Measurements from ENCODE around the gene ITGB5. TPM values are rescaled to one million over a fixed set of nuclear protein-coding genes. Genes with fewer than 3 reads are reported as not detected.

Gene ITGB5
- total RNA-seq, 1 donor from 2014 or later = 139 TPM

- Mint-ChIP-seq H3K27ac (ENCODE audit: unreplicated experiment) (no peak overlapping the region), H3K27me3 (ENCODE audit: low read depth, unreplicated experiment) (peaks cover 12% of the 10 kb centered on the region), H3K36me3 (ENCODE audit: low read depth, unreplicated experiment) (peaks cover 1% of the 10 kb centered on the region), H3K4me1 (ENCODE audit: low read depth, unreplicated experiment) (peaks cover 7% of the 10 kb centered on the region), H3K4me3 (ENCODE audit: unreplicated experiment) (no peak overlapping the region), H3K9me3 (ENCODE audit: unreplicated experiment) (no peaks in the 10 kb centered on the region)
- Histone ChIP-seq H2AFZ (ENCODE audit: low read depth, low read length) (no peak overlapping the region), H3K27me3 (ENCODE audit: insufficient read depth, low read length) (no peaks in the 10 kb centered on the region), H3K79me2 (ENCODE audit: insufficient read depth, low read length) (no peaks in the 10 kb centered on the region), H3K4me3 (ENCODE audit: insufficient read depth, low read depth, low read length) (no peak overlapping the region), H3K9ac (ENCODE audit: low read length) (no peak overlapping the region), H3K27ac (ENCODE audit: low read depth, low read length) (no peak overlapping the region), H3K4me2 (ENCODE audit: low read length) (no peak overlapping the region), H3K4me1 (ENCODE audit: insufficient read depth, low read length) (no peaks in the 10 kb centered on the region), H3K9me3 (ENCODE audit: insufficient read depth, low read depth, low read length) (no peaks in the 10 kb centered on the region), H4K20me1 (ENCODE audit: insufficient read depth, low read length) (no peaks in the 10 kb centered on the region), H3K36me3 (ENCODE audit: insufficient read depth, low read length) (no peaks in the 10 kb centered on the region)
- DNase-seq (ENCODE audit: low read depth) (no peak), FAIRE-seq (no peak)
- TF ChIP-seq CTCF (IDR thresholded peaks at IDR 0.05; ENCODE audit: insufficient read depth, low read depth, low read length) (peak; percentile 32), EZH2 (IDR thresholded peaks at IDR 0.05; ENCODE audit: insufficient read depth, low read length) (no peak)
Measured at GRCh38 chr3:124923833-124924232, 36.7 kb upstream of the ITGB5 start.

GRCh38 chr3:124920718-124921117 is 33.6 kb upstream of the ITGB5 start:
- DNase-seq (ENCODE audit: low read depth) = no peak
- Histone ChIP-seq H3K4me2 (ENCODE audit: low read length) (no peak overlapping the region), H3K79me2 (ENCODE audit: insufficient read depth, low read length) (no peaks in the 10 kb centered on the region), H4K20me1 (ENCODE audit: insufficient read depth, low read length) (no peaks in the 10 kb centered on the region), H3K27ac (ENCODE audit: low read depth, low read length) (no peak overlapping the region), H3K4me1 (ENCODE audit: insufficient read depth, low read length) (no peaks in the 10 kb centered on the region), H3K27me3 (ENCODE audit: insufficient read depth, low read length) (no peaks in the 10 kb centered on the region), H3K9ac (ENCODE audit: low read length) (no peak overlapping the region), H3K9me3 (ENCODE audit: insufficient read depth, low read depth, low read length) (no peaks in the 10 kb centered on the region), H3K4me3 (ENCODE audit: insufficient read depth, low read depth, low read length) (no peak overlapping the region), H2AFZ (ENCODE audit: low read depth, low read length) (no peak overlapping the region), H3K36me3 (ENCODE audit: insufficient read depth, low read length) (no peaks in the 10 kb centered on the region)
- no peak for TF ChIP-seq CTCF (IDR thresholded peaks at IDR 0.05; ENCODE audit: insufficient read depth, low read depth, low read length)
- TF ChIP-seq EZH2 (IDR thresholded peaks at IDR 0.05; ENCODE audit: insufficient read depth, low read length) = no peak
- Mint-ChIP-seq H3K9me3 (ENCODE audit: unreplicated experiment) (no peaks in the 10 kb centered on the region), H3K36me3 (ENCODE audit: low read depth, unreplicated experiment) (peaks cover 1% of the 10 kb centered on the region), H3K27ac (ENCODE audit: unreplicated experiment) (no peak overlapping the region), H3K27me3 (ENCODE audit: low read depth, unreplicated experiment) (peaks cover 16% of the 10 kb centered on the region), H3K4me3 (ENCODE audit: unreplicated experiment) (no peak overlapping the region), H3K4me1 (ENCODE audit: low read depth, unreplicated experiment) (peaks cover 10% of the 10 kb centered on the region)
- FAIRE-seq = no peak

GRCh38 chr3:124919756-124920155 is 32.6 kb upstream of the ITGB5 start:
- Histone ChIP-seq H3K4me2 (ENCODE audit: low read length) (no peak overlapping the region), H3K9me3 (ENCODE audit: insufficient read depth, low read depth, low read length) (no peaks in the 10 kb centered on the region), H3K79me2 (ENCODE audit: insufficient read depth, low read length) (no peaks in the 10 kb centered on the region), H3K4me1 (ENCODE audit: insufficient read depth, low read length) (no peaks in the 10 kb centered on the region), H4K20me1 (ENCODE audit: insufficient read depth, low read length) (no peaks in the 10 kb centered on the region), H3K9ac (ENCODE audit: low read length) (no peak overlapping the region), H2AFZ (ENCODE audit: low read depth, low read length) (no peak overlapping the region), H3K27me3 (ENCODE audit: insufficient read depth, low read length) (no peaks in the 10 kb centered on the region), H3K36me3 (ENCODE audit: insufficient read depth, low read length) (no peaks in the 10 kb centered on the region), H3K27ac (ENCODE audit: low read depth, low read length) (no peak overlapping the region), H3K4me3 (ENCODE audit: insufficient read depth, low read depth, low read length) (no peak overlapping the region)
- peaks cover 10% of the 10 kb centered on the region for H3K4me1 Mint-ChIP-seq (ENCODE audit: low read depth, unreplicated experiment)
- no peaks in the 10 kb centered on the region for H3K36me3 Mint-ChIP-seq (ENCODE audit: low read depth, unreplicated experiment)
- no peaks in the 10 kb centered on the region for H3K9me3 Mint-ChIP-seq (ENCODE audit: unreplicated experiment)
- no peak for TF ChIP-seq EZH2 (IDR thresholded peaks at IDR 0.05; ENCODE audit: insufficient read depth, low read length)
- no peak for TF ChIP-seq CTCF (IDR thresholded peaks at IDR 0.05; ENCODE audit: insufficient read depth, low read depth, low read length)
- no peak for FAIRE-seq
- DNase-seq (ENCODE audit: low read depth) = peak; percentile 19
- no peak overlapping the region for H3K4me3 Mint-ChIP-seq (ENCODE audit: unreplicated experiment)
- no peak overlapping the region for H3K27ac Mint-ChIP-seq (ENCODE audit: unreplicated experiment)
- peaks cover 13% of the 10 kb centered on the region for H3K27me3 Mint-ChIP-seq (ENCODE audit: low read depth, unreplicated experiment)
